DOHH2 (cell line): Measurements from ENCODE around the gene DSC3.

Source experiments
- CTCF ChIP-seq: fragments of 200-600 bp; sonication (generic); IDR thresholded peaks from one replicate; pipeline ENCODE4 v1.5.1; 2014; ENCODE audit warnings: antibody characterized with exemption, mild to moderate bottlenecking, low read depth, low read length; ENCODE audit not compliant: poor library complexity, severe bottlenecking
- EZH2phosphoT487 ChIP-seq: fragments of 200-600 bp; sonication (generic); IDR thresholded peaks from 2 replicates; pipeline ENCODE4 v1.6.1; 2017; ENCODE audit warnings: borderline replicate concordance, mild to moderate bottlenecking, antibody characterized with exemption, low read length, moderate library complexity, mixed read lengths

DNA sequence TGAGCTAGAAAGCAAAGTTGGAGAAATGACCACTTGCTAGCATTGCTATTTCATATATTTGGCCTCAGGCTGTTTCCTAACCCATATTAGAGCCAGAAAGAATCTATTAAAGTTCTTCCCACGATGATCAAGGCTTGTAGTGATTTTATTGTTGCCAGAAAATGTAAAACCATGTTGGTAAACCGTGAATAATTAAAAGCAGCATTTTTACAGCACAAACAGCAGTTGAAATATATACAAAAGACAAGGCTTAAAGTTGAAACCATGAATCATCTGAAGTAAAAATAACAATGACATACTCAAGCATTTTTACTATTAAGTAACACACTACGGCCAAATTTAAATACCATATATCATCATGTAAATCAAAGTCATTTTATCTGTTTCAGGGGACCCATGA is 27.7 kb upstream of the DSC3 start:
- TF ChIP-seq CTCF = no peak
- no peak for TF ChIP-seq EZH2phosphoT487
